MCF 10A (cell line): ENCODE data around the gene RTN4RL1. TPM values are rescaled to one million over a fixed set of nuclear protein-coding genes. Genes with fewer than 3 reads are reported as not detected.

Experiments
- BruUV-seq: library from RNA; stranded (reverse); fragments of 400-500 nt; replicated peaks from 2 replicates; lab custom pipeline; 2021; lab: Mats Ljungman, UMichigan
- CTCF ChIA-PET: fragments of 300-600 bp; sonication (Branson Sonifier 250); formaldehyde crosslinking; extraction: SDS; loops from one replicate; lab custom pipeline; 2021; ENCODE audit warnings: antibody characterized with exemption, inconsistent platforms; lab: Yijun Ruan, JAX
- POLR2A ChIA-PET: fragments of 300-600, 350-650 bp; sonication (Branson Sonifier 250); formaldehyde crosslinking; extraction: SDS; loops from one replicate; lab custom pipeline; 2020; ENCODE audit warnings: antibody characterized with exemption, inconsistent platforms; lab: Yijun Ruan, JAX
- DNase-seq: peaks from one replicate; pipeline ENCODE4 v3.0.0-alpha.2; 2018; ENCODE audit not compliant: unreplicated experiment
- H3K27ac Mint-ChIP-seq: one replicate; pipeline ENCODE4 v1.8.0; 2022; ENCODE audit warnings: mild to moderate bottlenecking, low read depth, mixed read lengths; ENCODE audit not compliant: unreplicated experiment
- H3K27me3 Mint-ChIP-seq: one replicate; pipeline ENCODE4 v1.8.0; 2022; ENCODE audit warnings: mixed read lengths; ENCODE audit not compliant: insufficient read depth, unreplicated experiment
- H3K36me3 Mint-ChIP-seq: one replicate; pipeline ENCODE4 v1.8.0; 2022; ENCODE audit warnings: mild to moderate bottlenecking, moderate library complexity, mixed read lengths; ENCODE audit not compliant: insufficient read depth, unreplicated experiment
- H3K4me1 Mint-ChIP-seq: one replicate; pipeline ENCODE4 v1.8.0; 2022; ENCODE audit warnings: mixed read lengths; ENCODE audit not compliant: insufficient read depth, unreplicated experiment
- H3K4me3 Mint-ChIP-seq: one replicate; pipeline ENCODE4 v1.8.0; 2022; ENCODE audit warnings: mild to moderate bottlenecking, moderate library complexity, mixed read lengths; ENCODE audit not compliant: unreplicated experiment
- H3K9me3 Mint-ChIP-seq: one replicate; pipeline ENCODE4 v1.8.0; 2022; ENCODE audit warnings: mixed read lengths; ENCODE audit not compliant: unreplicated experiment
- CTCF ChIP-seq: fragments of 200-600 bp; IDR thresholded peaks from one replicate; pipeline ENCODE4 v1.8.0; 2022; ENCODE audit warnings: antibody characterized with exemption, mild to moderate bottlenecking; ENCODE audit not compliant: unreplicated experiment
- intact Hi-C: fragments of 100-400 bp; cut with micrococcal nuclease; formaldehyde crosslinking; loops from 2 replicates; pipeline ENCODE4 v1.14.1; 2022
- total RNA-seq: library from RNA; stranded (reverse); gene quantifications from 2 replicates; pipeline ENCODE4 v1.2.3, GENCODE V29; 2022

The RTN4RL1 gene
- total RNA-seq, 1 experiment from 2014 or later, result 2.9 TPM

- no peak overlapping the region for H3K4me3 Mint-ChIP-seq
- H3K27me3 Mint-ChIP-seq, result no peaks in the 10 kb centered on the region
- CTCF ChIA-PET, result interaction anchor here (1.4 kb wide), 1 partner anchor 109 kb away, joined by 4 read pairs; no protein-coding TSS in a partner anchor
These were observed 6.2 kb downstream of the RTN4RL1 start for GRCh38 chr17:2018716-2019510.

GRCh38 chr17:2017274-2017941 lies 7.7 kb downstream of the RTN4RL1 start:
- Mint-ChIP-seq H3K4me3 (no peak overlapping the region), H3K27ac (no peak overlapping the region), H3K9me3 (no peaks in the 10 kb centered on the region), H3K4me1 (peaks cover 25% of the 10 kb centered on the region), H3K36me3 (no peaks in the 10 kb centered on the region), H3K27me3 (no peaks in the 10 kb centered on the region)
- intact Hi-C loops, result no loop called here
- CTCF ChIA-PET, result no interaction called here
- POLR2A ChIA-PET, result no interaction called here
- TF ChIP-seq CTCF, result no peak
- no TSS peak for BruUV-seq
- no peak for DNase-seq

More at GRCh38 chr17:2018716-2019510, 6.2 kb downstream of the RTN4RL1 start:
- Mint-ChIP-seq H3K4me1 (peaks cover 19% of the 10 kb centered on the region), H3K9me3 (no peaks in the 10 kb centered on the region), H3K27ac (no peak overlapping the region), H3K36me3 (no peaks in the 10 kb centered on the region)
- BruUV-seq, result no TSS peak
- POLR2A ChIA-PET, result interaction anchor here (1.4 kb wide), 1 partner anchor 10 kb away, joined by 6 read pairs; the partner anchor contains the start of gene DPH1
- intact Hi-C loops, result no loop called here
- no peak for TF ChIP-seq CTCF
- no peak for DNase-seq

- Mint-ChIP-seq H3K4me1 (peaks cover 34% of the 10 kb centered on the region), H3K27me3 (no peaks in the 10 kb centered on the region)
- CTCF ChIA-PET, result interaction anchor here (0.6 kb wide), 1 partner anchor 26 kb away, joined by 3 read pairs; no protein-coding TSS in a partner anchor
These were observed 8.6 kb downstream of the RTN4RL1 start for GRCh38 chr17:2016494-2016893.

More at GRCh38 chr17:2016494-2016893, 8.6 kb downstream of the RTN4RL1 start:
- H3K27ac Mint-ChIP-seq, result no peak overlapping the region
- DNase-seq, result no peak
- BruUV-seq, result no TSS peak
- no peak for TF ChIP-seq CTCF
- intact Hi-C loops, result no loop called here
- H3K4me3 Mint-ChIP-seq, result no peak overlapping the region
- no peaks in the 10 kb centered on the region for H3K9me3 Mint-ChIP-seq
- no peaks in the 10 kb centered on the region for H3K36me3 Mint-ChIP-seq
- POLR2A ChIA-PET, result no interaction called here
